ENCODE measurements around the gene ZNHIT1.
"Not testable (repeated sequence)": the region's sequence is repeated elsewhere in the genome, so short reads cannot be mapped to it uniquely, and the experiment has no call there.

ZNHIT1 gene

GRCh38 chr7:101258243-101258731 is 40.3 kb downstream of the ZNHIT1 start:
- H3K4me3 ChIP-seq (ENCODE audit: low read depth, low read length) = no peak overlapping the region
- no peak for TF ChIP-seq CTCF (IDR thresholded peaks at IDR 0.05; ENCODE audit: low read depth, low read length)

- H3K4me3 ChIP-seq (ENCODE audit: low read depth, low read length) = not testable (repeated sequence)
Observed at GRCh38 chr7:101264102-101264706, 46.2 kb downstream of the ZNHIT1 start.

GRCh38 chr7:101265622-101266516 is 47.9 kb downstream of the ZNHIT1 start:
- H3K4me3 ChIP-seq (ENCODE audit: low read depth, low read length) = no peak overlapping the region
- TF ChIP-seq CTCF (IDR thresholded peaks at IDR 0.05; ENCODE audit: low read depth, low read length) = no peak

GRCh38 chr7:101269664-101270063 is 51.7 kb downstream of the ZNHIT1 start:
- TF ChIP-seq CTCF (IDR thresholded peaks at IDR 0.05; ENCODE audit: low read depth, low read length) = no peak
- H3K4me3 ChIP-seq (ENCODE audit: low read depth, low read length) = no peak overlapping the region

GRCh38 chr7:101271021-101271420 is 53.1 kb downstream of the ZNHIT1 start:
- H3K4me3 ChIP-seq (ENCODE audit: low read depth, low read length) = no peak overlapping the region
- TF ChIP-seq CTCF (IDR thresholded peaks at IDR 0.05; ENCODE audit: low read depth, low read length) = no peak

GRCh38 chr7:101273206-101273605 is 55.2 kb downstream of the ZNHIT1 start:
- no peak overlapping the region for H3K4me3 ChIP-seq (ENCODE audit: low read depth, low read length)
- TF ChIP-seq CTCF (IDR thresholded peaks at IDR 0.05; ENCODE audit: low read depth, low read length) = no peak

Measured in WI38 (cell line).